ENCODE data around the gene FIGN. TPM values are rescaled to one million over a fixed set of nuclear protein-coding genes. Genes with fewer than 3 reads are reported as not detected.

Gene FIGN
- total and polyA plus RNA-seq, 2 donors (not counting 3 experiments of a cell fraction or from before 2014, with no cell fraction given): 1.8 to 8.1 TPM

DNA sequence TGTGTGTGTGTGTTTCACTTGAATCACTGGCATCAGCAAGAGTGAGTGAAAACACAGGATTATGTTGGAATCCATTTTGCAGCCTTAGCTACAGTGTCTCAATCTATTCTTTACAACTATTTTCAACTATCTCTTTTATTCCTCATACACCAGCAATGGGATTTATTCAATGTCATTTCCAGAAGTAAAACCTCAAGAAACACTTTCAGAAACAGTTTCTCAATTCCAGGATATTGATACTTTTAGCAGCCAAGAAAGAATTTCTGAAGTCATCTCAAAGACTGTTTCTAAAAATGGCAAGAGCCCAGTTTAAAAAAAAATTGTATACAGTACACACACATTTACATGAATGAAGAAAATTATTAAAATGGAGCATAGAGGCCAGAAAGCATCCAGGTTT is 171.6 kb downstream of the FIGN start:
- DNase-seq (ENCODE audit: low read depth, low spot score) (no peak), FAIRE-seq (no peak)
- Histone ChIP-seq H3K27ac (ENCODE audit: insufficient read depth, low read depth, low read length) (no peak overlapping the region), H3K79me2 (ENCODE audit: control insufficient read depth, insufficient read depth, low read length) (no peaks in the 10 kb centered on the region), H3K4me1 (ENCODE audit: control insufficient read depth, extremely low read depth, insufficient read depth, low read length) (no peaks in the 10 kb centered on the region), H3K4me2 (ENCODE audit: insufficient read depth, low read length) (no peak overlapping the region), H4K20me1 (replicated peaks; ENCODE audit: control insufficient read depth, extremely low read depth, insufficient read depth, low read length) (no peaks in the 10 kb centered on the region), H3K9me1 (replicated peaks; ENCODE audit: control insufficient read depth, extremely low read depth, insufficient read depth, low read length) (no peaks in the 10 kb centered on the region), H3K9me3 (replicated peaks; ENCODE audit: control insufficient read depth, insufficient read depth, low read length) (no peaks in the 10 kb centered on the region), H3K27me3 (ENCODE audit: control insufficient read depth in 2 of 2, insufficient read depth in 2 of 2, low read length in 2 of 2) (no peaks in the 10 kb centered on the region), H3K4me3 (replicated peaks in 1 of 3; ENCODE audit: insufficient read depth in 1 of 3, low read depth in 1 of 3, low read length in 3 of 3) (no peak overlapping the region), H2AFZ (ENCODE audit: low read depth, low read length) (no peak overlapping the region), H3K36me3 (ENCODE audit: control insufficient read depth in 2 of 2, extremely low read depth in 1 of 2, insufficient read depth in 2 of 2, low read length in 2 of 2) (no peaks in the 10 kb centered on the region), H3K9ac (replicated peaks; ENCODE audit: extremely low read depth, insufficient read depth, low read length) (no peak overlapping the region)
- POLR2A ChIA-PET: no interaction called here
- BruUV-seq (replicated peaks): no TSS peak
- dilution Hi-C loops (cut with MboI; ENCODE audit: extremely low pct_ligation_motif_present, low sequenced_read_pairs): no loop called here
- CTCF ChIA-PET: no interaction called here
- intact Hi-C loops (cut with micrococcal nuclease): no loop called here
- TF ChIP-seq POLR2AphosphoS5 (IDR thresholded peaks at IDR 0.05; ENCODE audit: insufficient read depth, low read depth, low read length) (no peak), POLR2A (IDR thresholded peaks at IDR 0.05; ENCODE audit: low read depth, low read length) (no peak), JUN (IDR thresholded peaks at IDR 0.05; ENCODE audit: borderline replicate concordance, insufficient read depth, insufficient read length, low read depth) (no peak), MYC (IDR thresholded peaks at IDR 0.05; ENCODE audit: low read depth, low read length) (no peak), GATA2 (IDR thresholded peaks at IDR 0.05; ENCODE audit: insufficient read depth, insufficient read length, low read depth, low read length) (no peak), EZH2 (IDR thresholded peaks at IDR 0.05; ENCODE audit: borderline replicate concordance, low read depth, low read length, severe bottlenecking) (no peak), FOS (IDR thresholded peaks at IDR 0.05; ENCODE audit: borderline replicate concordance, insufficient read depth, low read length) (no peak)
- TF ChIP-seq, protein P1, sequence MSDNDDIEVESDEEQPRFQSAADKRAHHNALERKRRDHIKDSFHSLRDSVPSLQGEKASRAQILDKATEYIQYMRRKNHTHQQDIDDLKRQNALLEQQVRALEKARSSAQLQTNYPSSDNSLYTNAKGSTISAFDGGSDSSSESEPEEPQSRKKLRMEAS (IDR thresholded peaks at IDR 0.05; ENCODE audit: insufficient read depth, insufficient read length): no peak
- TF ChIP-seq, protein P2, sequence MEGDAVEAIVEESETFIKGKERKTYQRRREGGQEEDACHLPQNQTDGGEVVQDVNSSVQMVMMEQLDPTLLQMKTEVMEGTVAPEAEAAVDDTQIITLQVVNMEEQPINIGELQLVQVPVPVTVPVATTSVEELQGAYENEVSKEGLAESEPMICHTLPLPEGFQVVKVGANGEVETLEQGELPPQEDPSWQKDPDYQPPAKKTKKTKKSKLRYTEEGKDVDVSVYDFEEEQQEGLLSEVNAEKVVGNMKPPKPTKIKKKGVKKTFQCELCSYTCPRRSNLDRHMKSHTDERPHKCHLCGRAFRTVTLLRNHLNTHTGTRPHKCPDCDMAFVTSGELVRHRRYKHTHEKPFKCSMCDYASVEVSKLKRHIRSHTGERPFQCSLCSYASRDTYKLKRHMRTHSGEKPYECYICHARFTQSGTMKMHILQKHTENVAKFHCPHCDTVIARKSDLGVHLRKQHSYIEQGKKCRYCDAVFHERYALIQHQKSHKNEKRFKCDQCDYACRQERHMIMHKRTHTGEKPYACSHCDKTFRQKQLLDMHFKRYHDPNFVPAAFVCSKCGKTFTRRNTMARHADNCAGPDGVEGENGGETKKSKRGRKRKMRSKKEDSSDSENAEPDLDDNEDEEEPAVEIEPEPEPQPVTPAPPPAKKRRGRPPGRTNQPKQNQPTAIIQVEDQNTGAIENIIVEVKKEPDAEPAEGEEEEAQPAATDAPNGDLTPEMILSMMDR (IDR thresholded peaks at IDR 0.05; ENCODE audit: extremely low read depth in 1 of 2, insufficient read depth in 1 of 2, low read depth in 1 of 2, low read length in 2 of 2): no peak
